BJ (cell line): ENCODE data around the gene TMEM101. TPM values are rescaled to one million over a fixed set of nuclear protein-coding genes. Genes with fewer than 3 reads are reported as not detected.
"Not testable (repeated sequence)": the region's sequence is repeated elsewhere in the genome, so short reads cannot be mapped to it uniquely, and the experiment has no call there.

Experiments used
- CTCF ChIA-PET: fragments of 350-600 bp; formaldehyde crosslinking; extraction: SDS; loops from one replicate; lab custom pipeline; 2021; ENCODE audit warnings: antibody characterized with exemption, inconsistent platforms; lab: Yijun Ruan, JAX
- POLR2A ChIA-PET: fragments of 300-600 bp; sonication (Branson Sonifier 250); formaldehyde crosslinking; extraction: SDS; loops from one replicate; lab custom pipeline; 2021; ENCODE audit warnings: antibody characterized with exemption; lab: Charles Lee
- DNase-seq: peaks from one replicate; pipeline ENCODE4 v3.0.0-alpha.2; 2011; ENCODE audit warnings: low read depth
- H3K27me3 ChIP-seq: 2 replicates; pipeline ENCODE4 v1.6.0; 2011; ENCODE audit warnings: low read length; ENCODE audit not compliant: control insufficient read depth, insufficient read depth
- H3K36me3 ChIP-seq: 2 replicates; pipeline ENCODE4 v1.5.1; 2011; ENCODE audit warnings: low read length; ENCODE audit not compliant: control insufficient read depth, insufficient read depth
- H3K4me3 ChIP-seq: 2 replicates; pipeline ENCODE4 v1.5.1; 2011; ENCODE audit warnings: low read depth, mild to moderate bottlenecking, control low read depth, low read length
- polyA plus RNA-seq: library from polyadenylated mRNA; depleted of rRNA; stranded (reverse); fragments of >200 nt; gene quantifications from 2 replicates; pipeline ENCODE4 v1.2.3, GENCODE V29; 2011
- TF ChIP-seq, protein P1 (sequence below): IDR thresholded peaks from 2 replicates; pipeline ENCODE4 v1.5.1; 2011; ENCODE audit warnings: low read depth, mild to moderate bottlenecking, control low read depth, inconsistent platforms, low read length, moderate library complexity; ENCODE audit not compliant: insufficient read depth

Gene TMEM101
- polyA plus RNA-seq, 1 experiment, result 47.9 TPM

DNA sequence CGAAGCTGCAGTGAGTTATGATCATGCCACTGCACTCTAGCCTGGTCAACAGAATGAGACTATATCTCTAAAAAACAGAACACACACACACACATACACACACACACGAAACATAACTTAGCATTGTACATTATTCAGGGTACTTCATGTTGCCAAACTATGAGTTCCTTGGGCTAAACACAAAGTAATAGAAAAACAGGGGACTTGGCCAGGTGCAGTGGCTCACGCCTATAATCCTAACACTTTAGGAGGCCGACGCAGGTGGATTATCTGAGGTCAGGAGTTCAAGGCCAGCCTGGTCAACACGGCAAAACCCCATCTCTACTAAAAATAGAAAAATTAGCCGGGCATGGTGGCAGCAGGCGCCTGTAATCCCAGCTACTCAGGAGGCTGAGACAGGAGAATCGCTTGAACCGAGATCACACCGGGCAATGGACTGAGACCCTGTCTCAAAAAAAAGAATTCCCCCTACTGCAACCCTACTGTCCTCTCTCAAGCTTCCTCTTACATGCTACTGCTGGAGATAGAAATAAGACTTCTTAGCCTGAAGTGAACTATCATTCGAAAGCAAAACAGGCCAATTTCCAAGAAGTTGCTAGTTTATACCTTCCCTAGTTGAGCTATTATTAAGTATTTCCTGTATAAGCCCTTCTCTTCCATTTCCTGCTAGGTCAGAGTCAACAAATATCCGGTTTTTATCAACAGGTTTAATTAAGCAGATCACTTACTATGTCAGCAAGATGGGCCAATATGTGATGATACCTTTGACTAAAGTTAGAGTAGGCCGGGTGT, 44.5 kb upstream of the TMEM101 start:
- Histone ChIP-seq H3K27me3 (no peaks in the 10 kb centered on the region), H3K4me3 (no peak overlapping the region), H3K36me3 (peaks cover 7% of the 10 kb centered on the region)
- CTCF ChIA-PET, result interaction anchor here (0.9 to 3.8 kb wide), 3 partner anchors 10 to 56 kb away, joined by 3 to 18 read pairs (median 9); no protein-coding TSS in a partner anchor
- POLR2A ChIA-PET, result no interaction called here
- TF ChIP-seq, protein P1, sequence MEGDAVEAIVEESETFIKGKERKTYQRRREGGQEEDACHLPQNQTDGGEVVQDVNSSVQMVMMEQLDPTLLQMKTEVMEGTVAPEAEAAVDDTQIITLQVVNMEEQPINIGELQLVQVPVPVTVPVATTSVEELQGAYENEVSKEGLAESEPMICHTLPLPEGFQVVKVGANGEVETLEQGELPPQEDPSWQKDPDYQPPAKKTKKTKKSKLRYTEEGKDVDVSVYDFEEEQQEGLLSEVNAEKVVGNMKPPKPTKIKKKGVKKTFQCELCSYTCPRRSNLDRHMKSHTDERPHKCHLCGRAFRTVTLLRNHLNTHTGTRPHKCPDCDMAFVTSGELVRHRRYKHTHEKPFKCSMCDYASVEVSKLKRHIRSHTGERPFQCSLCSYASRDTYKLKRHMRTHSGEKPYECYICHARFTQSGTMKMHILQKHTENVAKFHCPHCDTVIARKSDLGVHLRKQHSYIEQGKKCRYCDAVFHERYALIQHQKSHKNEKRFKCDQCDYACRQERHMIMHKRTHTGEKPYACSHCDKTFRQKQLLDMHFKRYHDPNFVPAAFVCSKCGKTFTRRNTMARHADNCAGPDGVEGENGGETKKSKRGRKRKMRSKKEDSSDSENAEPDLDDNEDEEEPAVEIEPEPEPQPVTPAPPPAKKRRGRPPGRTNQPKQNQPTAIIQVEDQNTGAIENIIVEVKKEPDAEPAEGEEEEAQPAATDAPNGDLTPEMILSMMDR, result no peak
- DNase-seq, result no peak

DNA sequence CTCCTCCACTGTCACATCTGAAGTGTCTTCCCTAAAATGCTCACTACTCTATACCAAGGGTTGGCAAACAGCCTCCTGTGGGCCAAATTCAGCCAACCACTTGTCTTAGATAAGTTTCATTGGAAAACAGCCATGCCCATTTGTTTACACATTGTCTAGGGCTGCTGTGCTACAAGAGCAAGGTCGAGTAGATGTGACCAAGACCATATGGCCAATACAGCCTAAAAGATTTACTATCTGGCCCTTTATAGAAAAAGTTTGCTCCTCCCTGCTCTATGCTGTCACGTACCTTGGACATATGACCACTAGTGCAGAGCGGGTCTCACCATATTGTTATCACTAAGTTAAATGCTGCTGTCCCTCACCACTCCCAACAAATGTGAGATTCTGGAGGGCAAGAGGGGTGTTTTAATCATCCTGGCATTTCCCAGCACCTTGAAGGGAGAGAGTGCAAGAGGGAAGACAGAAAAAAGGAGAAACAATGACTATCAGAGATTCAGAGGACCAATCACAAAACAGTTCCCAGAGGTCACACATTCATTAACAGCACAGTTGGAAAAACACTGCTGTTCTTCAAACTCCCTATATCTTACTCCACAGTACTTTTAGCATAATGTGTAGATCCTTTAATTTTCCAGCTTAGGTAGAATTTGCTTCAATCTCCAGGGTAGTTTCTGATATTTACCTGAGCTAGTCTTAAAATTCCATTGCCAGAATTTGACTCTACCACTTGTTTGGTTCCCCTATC, 38.5 kb upstream of the TMEM101 start:
- no peak for DNase-seq
- no peaks in the 10 kb centered on the region for H3K27me3 ChIP-seq
- TF ChIP-seq, protein P1, result no peak
- no peak overlapping the region for H3K4me3 ChIP-seq
- ChIA-PET POLR2A (no interaction called here), CTCF (interaction anchor here (1.1 to 1.6 kb wide), 2 partner anchors 12 to 143 kb away, joined by 3 to 9 read pairs; no protein-coding TSS in a partner anchor)
- H3K36me3 ChIP-seq, result peaks cover 9% of the 10 kb centered on the region

DNA sequence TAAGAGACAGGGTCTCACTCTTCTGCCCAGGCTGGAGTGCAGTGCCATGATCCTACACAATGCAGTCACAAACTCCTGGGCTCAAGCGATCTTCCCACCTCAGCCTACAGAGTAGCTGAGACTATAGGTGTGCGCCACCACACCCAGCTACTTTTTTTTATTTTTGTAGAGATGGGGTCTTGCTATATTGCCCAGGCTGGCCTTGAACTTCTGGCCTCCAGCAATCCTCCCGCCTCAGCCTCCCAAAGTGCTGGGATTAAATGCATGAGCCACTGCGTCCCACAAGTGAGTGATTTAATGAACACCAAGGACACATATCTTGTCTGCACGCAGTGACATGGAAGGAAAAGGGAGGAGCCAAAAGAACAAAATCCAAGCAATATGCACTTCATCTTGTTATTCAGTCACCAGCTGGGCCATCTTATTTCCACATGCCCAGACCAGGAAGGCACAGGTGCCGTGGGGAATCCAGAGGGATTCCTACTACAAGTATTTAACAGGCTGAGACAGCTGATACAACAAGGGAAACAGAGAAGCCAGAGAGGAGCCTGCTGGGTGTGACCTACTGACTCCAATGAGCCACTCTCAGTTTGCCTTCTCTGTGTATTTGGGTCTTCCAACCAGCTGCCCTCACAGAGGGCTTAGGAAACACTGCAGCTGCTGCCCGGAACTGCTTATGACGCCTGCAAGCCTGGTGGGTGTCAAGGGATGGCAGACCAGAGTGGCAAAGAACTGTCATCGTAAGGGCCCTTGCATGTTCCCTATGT, 34.7 kb upstream of the TMEM101 start:
- peaks cover 9% of the 10 kb centered on the region for H3K36me3 ChIP-seq
- POLR2A ChIA-PET, result no interaction called here
- TF ChIP-seq, protein P1, result no peak

DNA sequence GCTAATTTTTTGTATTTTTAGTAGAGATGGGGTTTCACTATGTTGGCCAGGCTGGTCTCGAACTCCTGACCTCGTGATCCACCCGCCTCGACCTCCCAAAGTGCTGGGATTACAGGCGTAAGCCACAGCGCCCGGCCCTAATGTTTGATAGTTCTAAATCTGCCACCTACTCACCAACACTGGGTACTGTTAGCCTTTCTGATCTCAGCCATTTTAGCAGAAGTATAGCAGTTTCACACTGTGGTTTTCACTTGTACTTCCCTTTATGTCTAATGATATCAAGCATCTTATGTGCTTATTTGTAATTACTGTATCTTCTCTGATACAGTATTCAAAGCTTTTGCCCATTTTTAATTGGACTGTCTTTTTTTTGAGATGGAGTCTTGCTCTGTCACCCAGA, 32.1 kb upstream of the TMEM101 start:
- CTCF ChIA-PET, result not testable (repeated sequence)

More for the DNA sequence above, 34.7 kb upstream of the TMEM101 start:
- no peak for DNase-seq
- CTCF ChIA-PET, result interaction anchor here (1.0 to 2.1 kb wide), 4 partner anchors 9 to 121 kb away, joined by 3 to 7 read pairs (median 3); partner anchors contain the start of gene ASB16
- Histone ChIP-seq H3K27me3 (no peaks in the 10 kb centered on the region), H3K4me3 (no peak overlapping the region)

DNA sequence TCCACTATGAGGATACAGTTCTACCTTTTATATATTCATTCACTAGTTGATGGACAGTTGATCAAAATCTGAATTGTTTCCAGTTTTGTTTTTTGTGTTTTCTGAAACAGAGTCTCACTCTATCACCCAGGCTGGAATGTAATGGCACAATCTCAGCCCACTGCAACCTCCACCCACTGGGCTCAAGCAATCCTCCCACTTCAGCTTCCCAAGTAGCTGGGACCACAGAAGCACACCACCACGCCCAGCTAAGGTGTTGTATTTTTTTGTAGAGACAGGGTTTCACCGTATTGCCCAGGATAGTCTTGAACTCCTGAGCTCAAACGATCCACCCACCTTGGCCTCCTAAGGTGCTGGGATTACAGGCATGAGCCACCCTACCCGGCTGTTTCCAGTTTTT, 30.7 kb upstream of the TMEM101 start:
- peaks cover 5% of the 10 kb centered on the region for H3K36me3 ChIP-seq
- H3K4me3 ChIP-seq, result no peak overlapping the region
- POLR2A ChIA-PET, result interaction anchor here (0.7 kb wide), 1 partner anchor 29 kb away, joined by 3 read pairs; no protein-coding TSS in a partner anchor
- H3K27me3 ChIP-seq, result no peaks in the 10 kb centered on the region
- TF ChIP-seq, protein P1, result no peak
- CTCF ChIA-PET, result interaction anchor here (0.6 kb wide), 1 partner anchor 12 kb away, joined by 4 read pairs; no protein-coding TSS in a partner anchor
- DNase-seq, result no peak

More for the DNA sequence above, 32.1 kb upstream of the TMEM101 start:
- H3K27me3 ChIP-seq, H3K4me3 ChIP-seq, POLR2A ChIA-PET, H3K36me3 ChIP-seq, DNase-seq: not testable (repeated sequence)
